Stimulated activated CD4-positive, alpha-beta T cell treated with anti-CD3 and anti-CD28 coated beads, Interleukin-12 subunit alpha, Interleukin-12 subunit beta, amount 100 ng/mL, for 24 hours (primary cell): ENCODE data around the gene ZBTB7B.

Experiments
- DNase-seq, 2 experiments: peaks; one replicate each; pipeline ENCODE4 v3.0.0-alpha.2; 2020; ENCODE audit warnings: low read depth in 2 of 2

Gene ZBTB7B

DNA sequence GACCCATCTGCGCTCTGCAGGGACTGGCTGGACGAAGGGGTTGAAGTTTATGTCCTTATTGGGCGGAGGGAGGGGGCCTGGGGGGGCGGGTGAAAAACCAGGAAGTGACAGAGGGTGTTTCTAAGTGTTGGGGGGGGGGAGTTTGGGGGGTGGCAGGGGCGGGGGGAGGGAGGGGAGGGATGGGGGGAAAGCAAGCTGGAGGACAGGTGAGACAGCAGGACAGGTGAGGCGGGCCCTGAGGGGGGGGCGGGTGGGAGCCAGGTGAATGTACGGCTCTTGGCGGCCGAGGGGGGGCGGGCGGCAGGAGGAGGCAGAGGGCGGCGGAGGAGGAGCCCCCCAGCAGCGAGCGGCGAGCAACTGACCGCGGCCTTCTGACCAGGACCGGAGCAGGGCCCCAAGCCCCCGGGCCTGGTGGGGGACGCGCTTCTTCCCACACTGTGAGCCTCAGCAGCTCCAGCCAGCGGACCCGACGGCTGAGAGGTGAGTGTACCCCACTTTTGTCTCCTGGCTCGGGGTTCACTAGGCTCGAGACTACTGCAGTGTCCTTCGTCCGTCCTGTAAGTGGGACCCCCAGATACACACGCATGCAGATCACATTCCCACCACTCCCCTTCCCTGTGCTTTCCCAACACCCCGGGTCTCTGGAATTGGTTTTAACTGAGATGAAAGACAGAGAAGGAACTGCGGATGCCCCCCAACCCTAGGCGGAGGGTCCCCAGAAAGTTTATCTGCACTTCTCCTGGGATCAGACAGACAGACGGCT, at the start of gene ZBTB7B:
Gene ZBTB7B, plus strand, starts transcription at position 339 of the 763 bp plus-strand sequence. CDS start 11,859 bp downstream, outside the sequence.
- no peak for DNase-seq

DNA sequence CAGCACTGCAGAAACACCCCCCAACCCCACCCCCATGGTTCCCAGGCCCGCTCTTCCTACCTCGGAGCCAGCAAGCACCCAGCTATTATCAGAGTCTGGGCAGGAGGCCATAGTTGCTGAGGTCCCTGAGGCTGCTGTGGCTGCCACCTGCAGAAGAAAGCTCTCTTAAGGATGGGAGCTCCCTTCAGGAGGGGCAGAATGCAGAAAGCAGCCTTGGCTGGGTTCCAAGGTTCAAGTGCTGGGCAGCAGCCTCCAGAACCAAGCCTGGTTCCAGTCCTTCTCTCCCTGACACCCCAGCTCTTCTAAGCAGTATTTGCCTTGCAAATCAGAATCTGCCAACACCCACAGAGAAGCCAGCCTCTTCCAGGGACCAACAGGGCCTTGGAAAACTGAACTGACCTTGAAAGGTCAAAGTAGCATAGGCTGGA, 49.0 kb upstream of the ZBTB7B start:
- DNase-seq = no peak

DNA sequence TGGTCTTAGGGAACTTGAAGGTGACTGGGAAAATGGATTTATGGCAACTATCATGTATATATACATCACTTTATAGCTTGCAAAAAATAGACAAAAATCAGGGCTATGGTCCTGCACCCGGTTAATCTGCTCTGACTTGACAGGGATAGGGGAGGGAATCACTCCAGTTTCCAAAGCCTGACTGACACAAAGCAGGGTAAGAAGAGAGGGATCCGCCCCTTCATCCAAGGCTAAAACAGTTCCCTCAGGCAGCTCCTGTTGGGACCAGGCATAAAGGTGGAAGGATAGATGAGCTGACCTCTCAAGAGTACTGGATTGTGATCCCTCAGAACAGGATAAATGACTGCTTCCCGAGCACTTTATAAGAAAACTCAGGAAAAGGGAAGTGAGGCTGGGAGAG, 48.1 kb upstream of the ZBTB7B start:
- DNase-seq = no peak

GRCh38 chr1:154955039-154955717, 47.4 kb upstream of the ZBTB7B start:
- peak; percentile 57 to 68 for DNase-seq

GRCh38 chr1:154955718-154956543, 46.7 kb upstream of the ZBTB7B start, which contains the start of gene PBXIP1:
Gene PBXIP1 (minus strand): TSS chr1:154956099. CDS start chr1:154953721, 2,378 bp downstream.
- DNase-seq = peak; percentile 49 to 68

GRCh38 chr1:154956544-154956941, 46.1 kb upstream of the ZBTB7B start:
- no peak for DNase-seq

GRCh38 chr1:154957091-154957657, 45.4 kb upstream of the ZBTB7B start:
- DNase-seq = no peak

- no peak for DNase-seq
Measured at GRCh38 chr1:154958036-154958435, 44.6 kb upstream of the ZBTB7B start.

GRCh38 chr1:154958681-154959425, 43.7 kb upstream of the ZBTB7B start:
- DNase-seq = no peak

- DNase-seq = no peak
Measured at GRCh38 chr1:154959426-154959780, 43.2 kb upstream of the ZBTB7B start.

- DNase-seq = no peak
Measured at GRCh38 chr1:154960446-154961136, 42.0 kb upstream of the ZBTB7B start.

DNA sequence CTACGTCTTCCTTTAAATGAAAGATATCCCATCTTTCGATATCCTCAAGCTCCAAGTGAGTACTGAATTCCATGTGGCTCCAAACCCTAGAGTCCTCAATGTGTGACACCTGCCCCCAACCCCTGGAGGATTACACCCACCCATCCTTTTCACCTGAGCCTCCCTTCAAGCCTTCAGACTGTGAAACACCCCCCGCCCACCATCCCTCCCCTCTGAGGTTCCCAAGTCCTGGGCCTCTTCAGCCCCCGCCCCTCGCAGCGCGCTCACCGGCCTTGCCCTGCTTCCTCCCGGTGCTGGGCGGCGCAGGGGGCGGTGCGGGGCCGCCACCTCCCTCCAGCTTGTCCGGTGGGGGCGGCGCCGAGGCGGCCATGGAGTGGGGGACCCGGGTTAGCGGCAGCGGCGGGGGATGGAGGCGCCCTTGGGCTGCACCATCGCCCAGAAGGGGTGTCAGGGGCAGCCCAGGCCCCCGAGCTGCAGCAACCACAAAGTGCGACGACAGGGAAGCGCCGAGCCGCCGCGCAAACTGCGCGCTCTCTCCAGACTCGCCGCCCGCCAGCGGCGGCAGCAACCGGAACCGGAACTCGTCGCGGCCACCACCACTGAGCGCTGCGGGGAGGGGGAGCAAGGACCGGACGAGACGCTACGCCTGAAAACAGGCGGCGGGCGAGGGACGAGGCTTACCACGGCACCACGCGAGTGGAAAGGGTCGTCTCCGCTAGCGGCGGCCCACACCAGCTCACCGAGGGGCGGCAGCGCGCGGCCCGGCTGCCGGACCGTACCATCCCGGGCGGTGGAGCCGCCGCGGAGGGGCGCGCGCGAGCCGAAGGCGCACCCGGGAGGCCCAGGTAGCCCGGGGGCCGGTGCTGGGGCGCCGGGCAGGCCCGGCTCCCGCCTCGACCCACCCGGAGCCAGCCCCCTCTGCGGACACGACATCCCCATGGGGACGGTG, 41.1 kb upstream of the ZBTB7B start, which contains the start of gene PYGO2:
Gene PYGO2, minus strand, starts transcription at position 576 of the 949 bp plus-strand sequence. Its CDS starts 206 bp downstream, at position 370.
- peak; percentile 64 to 84 for DNase-seq

DNA sequence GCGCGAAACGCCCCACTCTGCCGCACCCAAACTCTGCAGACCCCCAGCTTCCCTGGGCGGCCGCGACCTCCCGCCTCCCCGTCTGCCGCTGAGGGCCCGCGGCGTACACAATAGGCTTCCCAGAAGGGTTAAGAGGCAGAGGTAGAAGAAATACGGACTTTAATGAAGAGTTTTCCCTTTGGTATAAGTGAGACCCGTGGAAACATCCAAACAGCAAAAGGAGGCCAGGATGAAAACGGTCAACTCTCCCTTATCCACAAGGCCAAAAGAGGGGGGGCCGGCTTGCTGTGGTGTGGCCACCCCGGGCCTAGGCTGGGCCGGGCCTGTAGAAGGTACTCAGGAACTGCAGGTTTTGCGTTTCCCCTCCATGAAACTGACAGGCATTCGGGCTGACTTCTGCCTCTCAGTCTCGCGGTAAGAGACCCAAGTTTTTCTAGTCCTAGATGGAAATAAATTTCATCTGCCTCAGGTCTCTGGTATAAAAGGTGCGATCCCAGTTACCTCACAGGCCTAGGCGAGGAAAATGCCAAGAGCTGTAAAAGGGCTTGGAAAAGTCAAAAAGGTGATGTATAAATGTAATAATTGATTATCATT, 40.3 kb upstream of the ZBTB7B start:
- no peak for DNase-seq

DNA sequence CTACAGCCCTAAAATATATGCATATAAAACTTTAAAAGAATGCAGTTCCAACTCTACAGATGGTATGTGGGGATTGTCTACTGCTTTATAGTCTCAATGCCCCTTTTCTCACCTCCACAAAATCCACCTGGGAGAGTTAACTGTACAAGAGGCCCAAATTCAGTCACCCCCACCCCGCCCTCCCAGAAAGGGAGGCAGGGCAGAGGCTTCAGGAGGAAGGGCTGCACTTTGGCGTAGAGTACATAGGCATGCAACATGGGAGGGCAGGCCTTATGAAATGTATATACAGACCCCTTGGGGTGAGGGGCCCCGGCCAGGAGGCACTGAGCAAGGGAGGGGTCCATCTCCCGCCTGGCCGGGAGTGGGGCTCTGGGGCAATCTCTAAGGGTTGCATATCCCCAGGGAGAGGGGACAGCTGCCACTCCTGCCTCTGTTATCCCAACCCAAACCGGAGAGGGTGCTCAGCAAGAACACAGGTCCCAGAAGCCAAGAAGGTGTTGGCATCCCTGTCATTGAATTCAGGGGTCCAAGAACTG, 39.7 kb upstream of the ZBTB7B start:
- DNase-seq = no peak

- DNase-seq = no peak
Measured at GRCh38 chr1:154963643-154964042, 39.0 kb upstream of the ZBTB7B start.

DNA sequence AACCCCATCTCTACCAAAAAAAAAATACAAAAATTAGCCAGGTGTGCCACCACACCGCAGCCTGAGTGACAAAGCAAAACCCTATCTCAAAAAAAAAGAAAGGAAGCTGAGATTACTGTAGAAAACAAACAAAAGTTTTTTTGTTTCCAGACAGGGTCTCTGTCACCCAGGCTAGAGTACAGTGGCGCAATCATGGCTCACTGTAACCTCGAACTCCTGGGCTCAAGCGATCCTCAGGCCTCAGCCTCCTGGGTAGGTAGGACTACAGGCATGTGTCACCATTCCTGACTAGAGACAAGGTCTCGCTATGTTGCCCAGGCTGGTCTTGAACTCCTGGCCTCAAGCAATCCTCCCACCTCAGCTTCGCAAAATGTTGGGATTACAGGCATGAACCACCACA, 38.2 kb upstream of the ZBTB7B start:
- DNase-seq = no peak

- no peak for DNase-seq
Measured at GRCh38 chr1:154966111-154966510, 36.5 kb upstream of the ZBTB7B start.

DNA sequence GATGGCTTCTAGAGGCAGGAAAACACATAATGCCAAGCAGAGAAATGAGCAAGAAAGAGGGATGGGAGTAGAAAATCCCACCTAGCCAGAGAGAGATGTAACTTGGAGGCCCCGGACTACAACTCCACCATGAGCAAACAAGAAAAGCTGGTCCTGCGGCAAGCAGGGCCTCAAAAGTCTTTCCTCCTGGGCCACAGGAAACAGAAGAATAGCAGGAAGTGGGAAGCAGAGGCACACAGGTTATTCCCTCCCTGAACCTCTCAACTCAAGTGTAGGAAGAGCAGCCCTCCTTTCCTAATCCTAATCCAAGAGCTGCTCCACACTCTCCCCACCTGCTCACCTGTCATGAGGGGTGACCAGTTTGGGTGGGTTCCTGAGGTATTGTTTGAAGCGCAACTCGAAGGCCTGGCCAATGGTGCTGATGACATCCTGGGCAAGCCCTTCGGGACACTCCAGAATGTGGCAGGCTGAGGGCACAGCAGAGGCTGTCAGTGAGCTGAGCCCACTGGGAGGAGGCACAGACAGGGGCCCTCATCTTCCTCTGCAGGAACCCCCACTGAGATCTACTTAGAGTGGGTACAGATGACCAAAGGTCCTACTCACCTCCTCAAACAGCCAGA, 35.2 kb upstream of the ZBTB7B start:
- no peak for DNase-seq
